ENCODE results near the gene HMX1. TPM values are rescaled to one million over a fixed set of nuclear protein-coding genes. Genes with fewer than 3 reads are reported as not detected.

HMX1 gene
- total RNA-seq, 4 donors from 2014 or later: 0.19 TPM; not detected in 3

DNA sequence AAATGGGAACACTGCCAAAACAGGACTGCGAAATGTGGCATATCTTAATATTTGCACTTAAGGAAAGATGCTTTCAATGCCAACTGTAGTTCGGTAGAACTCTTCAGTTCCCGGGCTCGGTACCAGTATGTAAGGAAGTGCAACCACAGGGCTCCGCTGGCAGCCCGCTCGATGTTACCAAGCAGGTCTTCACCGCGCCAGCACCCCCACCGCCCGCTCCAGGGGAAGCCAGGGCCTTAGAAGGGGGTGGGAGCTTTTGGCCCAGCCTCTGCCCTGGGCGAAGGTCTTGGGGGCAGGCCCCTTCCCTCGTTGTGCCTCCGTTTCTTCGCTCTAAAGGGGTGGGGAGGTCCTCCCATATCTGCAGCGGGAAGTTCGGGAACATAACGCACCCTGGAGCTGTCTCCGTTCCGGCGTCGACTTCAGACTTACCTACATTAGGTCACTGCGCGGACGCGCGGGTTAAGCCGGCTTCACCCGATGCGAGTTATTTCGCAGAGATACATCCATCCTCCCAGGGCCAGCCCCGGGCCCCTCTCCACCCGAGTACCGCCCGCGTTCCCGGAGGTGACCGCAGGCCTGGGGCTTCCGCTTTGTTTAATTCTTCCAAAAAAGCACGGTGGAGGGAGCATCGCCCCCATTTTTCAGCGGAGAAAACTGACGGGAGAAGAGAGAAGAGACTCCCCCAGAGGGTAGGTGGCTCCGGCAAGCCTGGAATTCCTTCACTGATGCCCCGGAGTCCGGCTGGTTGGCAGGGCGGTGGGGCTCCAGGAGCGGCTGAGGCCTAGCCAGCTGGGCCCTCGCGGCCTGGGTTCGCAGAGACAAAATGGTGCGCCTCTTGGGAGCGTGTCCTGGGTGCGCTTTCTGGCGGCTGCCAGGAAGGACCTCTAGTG is 1.0 kb upstream of the HMX1 start:
- no peaks in the 10 kb centered on the region for H3K9me3 ChIP-seq
- no peaks in the 10 kb centered on the region for H3K36me3 ChIP-seq
- no peak for DNase-seq
- intact Hi-C loops (cut with DNase I): no loop called here
- 1 to 11% methylated on average over 17 to 26 of the region's 55 CpGs for WGBS, 2 donors
- peak overlapping the region in 1 of 4 donors; percentile 21 for H3K4me3 ChIP-seq
- peaks cover 25 to 100% (median 42%) of the 10 kb centered on the region in 4 donors for H3K27me3 ChIP-seq
- peaks cover 0 to 27% (median 11%) of the 10 kb centered on the region in 3 donors for H3K4me1 ChIP-seq
- no peak overlapping the region for H3K27ac ChIP-seq
- TF ChIP-seq CTCF (IDR thresholded peaks at IDR 0.05) (no peak), POLR2A (IDR thresholded peaks at IDR 0.05) (no peak)

- H3K4me1 ChIP-seq: peaks cover 0 to 38% (median 12%) of the 10 kb centered on the region in 3 donors
- peaks cover 25 to 100% (median 43%) of the 10 kb centered on the region in 4 donors for H3K27me3 ChIP-seq
- no peak for DNase-seq
- no peaks in the 10 kb centered on the region for H3K9me3 ChIP-seq
- intact Hi-C loops (cut with DNase I): no loop called here
- TF ChIP-seq CTCF (IDR thresholded peaks at IDR 0.05) (no peak), POLR2A (IDR thresholded peaks at IDR 0.05) (no peak)
- H3K27ac ChIP-seq: no peak overlapping the region
- no peaks in the 10 kb centered on the region for H3K36me3 ChIP-seq
- WGBS, 2 donors: 6 to 8% methylated on average over 5 to 9 of the region's 52 CpGs
- H3K4me3 ChIP-seq: peak overlapping the region in 2 of 4 donors; percentile 21 to 47
Measured at GRCh38 chr4:8870647-8871416, 807 bp downstream of the HMX1 start.

- no peak for TF ChIP-seq POLR2A (IDR thresholded peaks at IDR 0.05)
- TF ChIP-seq CTCF (IDR thresholded peaks at IDR 0.05): no peak
- no peak for DNase-seq
- intact Hi-C loops (cut with DNase I): no loop called here
- Histone ChIP-seq H3K27me3 (peaks cover 25 to 100% (median 44%) of the 10 kb centered on the region in 4 donors), H3K9me3 (no peaks in the 10 kb centered on the region), H3K36me3 (no peaks in the 10 kb centered on the region), H3K27ac (no peak overlapping the region), H3K4me1 (peaks cover 0 to 38% (median 12%) of the 10 kb centered on the region in 3 donors), H3K4me3 (no peak overlapping the region)
- 13 to 21% methylated on average over 2 to 7 of the region's 11 CpGs for WGBS, 2 donors
Measured at GRCh38 chr4:8869898-8870646, 1.6 kb downstream of the HMX1 start.

- 27 to 32% methylated on average over 6 to 7 of the region's 16 CpGs for WGBS, 2 donors
- Histone ChIP-seq H3K27ac (no peak overlapping the region), H3K36me3 (no peaks in the 10 kb centered on the region), H3K27me3 (peaks cover 25 to 100% (median 41%) of the 10 kb centered on the region in 4 donors), H3K4me1 (peaks cover 0 to 38% (median 12%) of the 10 kb centered on the region in 3 donors), H3K9me3 (no peaks in the 10 kb centered on the region), H3K4me3 (no peak overlapping the region)
- TF ChIP-seq CTCF (IDR thresholded peaks at IDR 0.05): no peak
- TF ChIP-seq POLR2A (IDR thresholded peaks at IDR 0.05): no peak
- intact Hi-C loops (cut with DNase I): no loop called here
- DNase-seq: no peak
Measured at GRCh38 chr4:8869002-8869897, 2.4 kb downstream of the HMX1 start.
